GM12878 (cell line): ENCODE results near the gene EXOSC6. TPM values are rescaled to one million over a fixed set of nuclear protein-coding genes. Genes with fewer than 3 reads are reported as not detected.

Source experiments
- BCL3 ChIP-seq: IDR thresholded peaks from 2 replicates; pipeline ENCODE4 v1.6.1; 2011; ENCODE audit warnings: borderline replicate concordance, low read depth, mild to moderate bottlenecking, moderate library complexity, low read length; ENCODE audit not compliant: insufficient read depth, poor library complexity, severe bottlenecking
- BHLHE40 ChIP-seq, 2 experiments: fragments of 450-650 bp in 1 of 2; IDR thresholded peaks; 2 replicates each; pipeline ENCODE4 v1.6.1; 2011 to 2017; ENCODE audit warnings: low read depth in 2 of 2, borderline replicate concordance in 1 of 2, improper control_type of control experiment in 1 of 2, low read length in 1 of 2, mild to moderate bottlenecking in 1 of 2
- CTCF ChIP-seq, 3 experiments: IDR thresholded peaks in 2 of 3; conservative IDR thresholded peaks in 1 of 3; 2 replicates each; pipeline ENCODE4 v1.5.1; 2011; ENCODE audit warnings: low read depth in 3 of 3, low read length in 3 of 3, mild to moderate bottlenecking in 3 of 3, control low read depth in 2 of 3, moderate library complexity in 2 of 3, inconsistent platforms in 1 of 3, mixed read lengths in 1 of 3; ENCODE audit not compliant: control insufficient read depth in 2 of 3, insufficient read depth in 1 of 3; ENCODE audit errors: extremely low read depth in 1 of 3
- ESRRA ChIP-seq: IDR thresholded peaks from 2 replicates; pipeline ENCODE4 v1.6.1; 2012; ENCODE audit warnings: mild to moderate bottlenecking, low read length, improper control_type of control experiment
- ETV6 ChIP-seq, 2 experiments: fragments of 450-650 bp in 1 of 2; IDR thresholded peaks in 1 of 2; conservative IDR thresholded peaks in 1 of 2; 2 replicates each; pipeline ENCODE4 v1.6.1; 2014; ENCODE audit warnings: antibody characterized with exemption in 1 of 2, borderline replicate concordance in 1 of 2, low read depth in 1 of 2, mild to moderate bottlenecking in 1 of 2, moderate library complexity in 1 of 2
- IRF3 ChIP-seq: fragments of 450-650 bp; IDR thresholded peaks from 2 replicates; pipeline ENCODE4 v1.6.1; 2014; ENCODE audit warnings: mild to moderate bottlenecking
- JUNB ChIP-seq: IDR thresholded peaks from 2 replicates; pipeline ENCODE4 v1.6.1; 2016; ENCODE audit warnings: antibody characterized with exemption, mild to moderate bottlenecking
- LARP7 ChIP-seq: fragments of 450-650 bp; IDR thresholded peaks from 2 replicates; pipeline ENCODE4 v1.6.1; 2017; ENCODE audit warnings: mild to moderate bottlenecking
- MTA2 ChIP-seq: fragments of 450-650 bp; IDR thresholded peaks from 2 replicates; pipeline ENCODE4 v1.6.1; 2016; ENCODE audit warnings: low read depth, mild to moderate bottlenecking, moderate library complexity
- MYC ChIP-seq: IDR thresholded peaks from 2 replicates; pipeline ENCODE4 v1.6.1; 2011; ENCODE audit warnings: mild to moderate bottlenecking, low read length, moderate library complexity, inconsistent platforms; ENCODE audit not compliant: insufficient read depth, insufficient replicate concordance, insufficient read length, severe bottlenecking
- NFXL1 ChIP-seq: fragments of 450-650 bp; IDR thresholded peaks from 2 replicates; pipeline ENCODE4 v1.6.1; 2017; ENCODE audit warnings: antibody characterized with exemption, mild to moderate bottlenecking, borderline replicate concordance
- NR2F1 ChIP-seq: fragments of 450-650 bp; conservative IDR thresholded peaks from 2 replicates; pipeline ENCODE4 v1.6.1; 2017; ENCODE audit warnings: mild to moderate bottlenecking
- POLR2AphosphoS2 ChIP-seq: IDR thresholded peaks from 2 replicates; pipeline ENCODE4 v1.6.1; 2011; ENCODE audit warnings: low read depth, mild to moderate bottlenecking, low read length, improper control_type of control experiment, moderate library complexity
- POLR2AphosphoS5 ChIP-seq: IDR thresholded peaks from 2 replicates; pipeline ENCODE4 v1.6.1; 2011; ENCODE audit warnings: mild to moderate bottlenecking, low read length, inconsistent platforms
- RAD51 ChIP-seq: fragments of 450-650 bp; IDR thresholded peaks from 2 replicates; pipeline ENCODE4 v1.6.1; 2016; ENCODE audit warnings: moderate library complexity, mild to moderate bottlenecking, inconsistent platforms
- SMAD5 ChIP-seq: IDR thresholded peaks from 2 replicates; pipeline ENCODE4 v1.6.1; 2016; ENCODE audit warnings: antibody characterized with exemption, low read depth
- SP1 ChIP-seq: IDR thresholded peaks from one replicate; pipeline ENCODE4 v1.6.1; 2011; ENCODE audit warnings: low read depth, low read length
- SPI1 ChIP-seq: IDR thresholded peaks from 2 replicates; pipeline ENCODE4 v1.6.1; 2011; ENCODE audit warnings: low read depth, mild to moderate bottlenecking, low read length, moderate library complexity, borderline replicate concordance; ENCODE audit not compliant: insufficient read depth
- WRNIP1 ChIP-seq: IDR thresholded peaks from 2 replicates; pipeline ENCODE4 v1.6.1; 2011; ENCODE audit warnings: low read depth, low read length, improper control_type of control experiment, borderline replicate concordance
- ZNF622 ChIP-seq: fragments of 450-650 bp; IDR thresholded peaks from 2 replicates; pipeline ENCODE4 v1.6.1; 2017; ENCODE audit warnings: mild to moderate bottlenecking, inconsistent platforms
- polyA plus RNA-seq, 11 experiments: library from polyadenylated mRNA; depleted of rRNA in 4 of 11; unstranded in 6 of 11; stranded (reverse) in 5 of 11; fragments of >200 nt; fragmentation: Nextera tagmentation in 4 of 11; fragmentation: Illumina TruSeq in 1 of 11; extraction: Ambion mirVana in 4 of 11; extraction: Trizol in 1 of 11; gene quantifications; 1 replicate in 1 of 11; 2 replicates in 10 of 11; pipeline versions ENCODE4 v1.2.1 to v1.2.3, GENCODE V29; 2011 to 2016; ENCODE audit warnings: inconsistent platforms in 2 of 11, missing spikeins in 2 of 11, low read depth in 1 of 11
- total RNA-seq, 4 experiments: library from RNA; depleted of rRNA in 3 of 4; stranded (reverse); fragments of >200 nt in 3 of 4; fragmentation: Illumina TruSeq in 1 of 4; extraction: Trizol in 1 of 4; gene quantifications; 2 replicates each; pipeline versions ENCODE4 v1.2.1 to v1.2.3, GENCODE V29; 2013 to 2021

The EXOSC6 gene
- total and polyA plus RNA-seq, 10 of the 15 experiments (the other 5 are each of a cell fraction or from before 2014, with no cell fraction given), result 8.2 to 27.5 (median 14.5) TPM

GRCh38 chr16:70289229-70290094 is 37.7 kb upstream of the EXOSC6 start, which contains the start of gene AARS1 (continued):
- TF ChIP-seq BCL3 (no peak), SMAD5 (peak; percentile 78), JUNB (no peak), WRNIP1 (no peak), CTCF (IDR thresholded peaks at IDR 0.05 in 2 of 3, conservative IDR thresholded peaks at IDR 0.05 in 1 of 3; ENCODE audit: control insufficient read depth in 2 of 3, extremely low read depth in 1 of 3, insufficient read depth in 1 of 3, low read depth in 3 of 3, low read length in 3 of 3) (no peak), ETV6 (conservative IDR thresholded peaks at IDR 0.05 in 1 of 2, IDR thresholded peaks at IDR 0.05 in 1 of 2; ENCODE audit: borderline replicate concordance in 1 of 2, low read depth in 1 of 2) (no peak), NR2F1 (peak; percentile 48), POLR2AphosphoS2 (peak; percentile 75; the same call in 1 of the 2 replicates), LARP7 (peak; percentile 82; the same call in 1 of the 2 replicates), POLR2AphosphoS5 (peak; percentile 96), SP1 (peak; percentile 99), MTA2 (no peak), NFXL1 (no peak), IRF3 (peak; percentile 93), SPI1 (no peak), BHLHE40 (IDR thresholded peaks at IDR 0.05; ENCODE audit: borderline replicate concordance in 1 of 2, low read depth in 2 of 2, low read length in 1 of 2) (peak in 1 of 2 experiments; percentile 41; a peak in 2 of 4 replicates), RAD51 (peak; percentile 69; the same call in 1 of the 2 replicates), ESRRA (no peak), MYC (peak; percentile 39), ZNF622 (no peak)
